ENCODE results near the gene ZNF592.

ZNF592 gene

GRCh38 chr15:84824260-84825007 is 76.0 kb downstream of the ZNF592 start:
- TF ChIP-seq ZFX (IDR thresholded peaks at IDR 0.05; ENCODE audit: borderline replicate concordance) (no peak), CTCF (IDR thresholded peaks at IDR 0.05) (no peak)
- no peak overlapping the region for H3K27ac ChIP-seq

- TF ChIP-seq ZFX (IDR thresholded peaks at IDR 0.05; ENCODE audit: borderline replicate concordance), result no peak
- TF ChIP-seq CTCF (IDR thresholded peaks at IDR 0.05), result peak; percentile 66
- H3K27ac ChIP-seq, result no peak overlapping the region
Observed at GRCh38 chr15:84826369-84826823, 78.0 kb downstream of the ZNF592 start.

GRCh38 chr15:84827246-84827645 is 78.9 kb downstream of the ZNF592 start:
- TF ChIP-seq CTCF (IDR thresholded peaks at IDR 0.05) (no peak), ZFX (IDR thresholded peaks at IDR 0.05; ENCODE audit: borderline replicate concordance) (no peak)
- H3K27ac ChIP-seq, result no peak overlapping the region

GRCh38 chr15:84828086-84828908 is 79.9 kb downstream of the ZNF592 start:
- no peak overlapping the region for H3K27ac ChIP-seq
- TF ChIP-seq ZFX (IDR thresholded peaks at IDR 0.05; ENCODE audit: borderline replicate concordance) (no peak), CTCF (IDR thresholded peaks at IDR 0.05) (no peak)

- TF ChIP-seq ZFX (IDR thresholded peaks at IDR 0.05; ENCODE audit: borderline replicate concordance) (no peak), CTCF (IDR thresholded peaks at IDR 0.05) (no peak)
- no peak overlapping the region for H3K27ac ChIP-seq
Observed at GRCh38 chr15:84829428-84829827, 81.0 kb downstream of the ZNF592 start.

GRCh38 chr15:84830036-84830435 is 81.6 kb downstream of the ZNF592 start:
- H3K27ac ChIP-seq, result no peak overlapping the region
- no peak for TF ChIP-seq CTCF (IDR thresholded peaks at IDR 0.05)
- no peak for TF ChIP-seq ZFX (IDR thresholded peaks at IDR 0.05; ENCODE audit: borderline replicate concordance)

- TF ChIP-seq CTCF (IDR thresholded peaks at IDR 0.05) (no peak), ZFX (IDR thresholded peaks at IDR 0.05; ENCODE audit: borderline replicate concordance) (no peak)
- no peak overlapping the region for H3K27ac ChIP-seq
Observed at GRCh38 chr15:84831028-84831427, 82.6 kb downstream of the ZNF592 start.
